H1 (cell line): ENCODE results near the gene CBARP. TPM values are rescaled to one million over a fixed set of nuclear protein-coding genes. Genes with fewer than 3 reads are reported as not detected.

Experiments used
- BCL11A ChIP-seq, 2 experiments: IDR thresholded peaks; one replicate each; pipeline ENCODE4 v1.6.1; 2011; ENCODE audit warnings: low read depth in 2 of 2, low read length in 2 of 2, mild to moderate bottlenecking in 2 of 2
- CEBPB ChIP-seq: IDR thresholded peaks from 2 replicates; pipeline ENCODE4 v1.6.1; 2012; ENCODE audit warnings: low read depth, low read length
- E2F6 ChIP-seq: IDR thresholded peaks from 2 replicates; pipeline ENCODE4 v1.6.1; 2012; ENCODE audit warnings: inconsistent platforms
- EP300 ChIP-seq, 2 experiments: IDR thresholded peaks; 1 replicate in 1 of 2; 2 replicates in 1 of 2; pipeline ENCODE4 v1.6.1; 2011 to 2012; ENCODE audit warnings: low read depth in 2 of 2, low read length in 2 of 2, mild to moderate bottlenecking in 2 of 2, borderline replicate concordance in 1 of 2, inconsistent platforms in 1 of 2, moderate library complexity in 1 of 2
- KDM1A ChIP-seq: fragments of 200-600, 300-600 bp; sonication (generic); IDR thresholded peaks from 2 replicates; pipeline ENCODE4 v1.7.1; 2016; ENCODE audit warnings: mild to moderate bottlenecking, low read length, borderline replicate concordance
- RAD21 ChIP-seq, 2 experiments: IDR thresholded peaks in 1 of 2; conservative IDR thresholded peaks in 1 of 2; 2 replicates each; pipeline ENCODE4 v1.6.1; 2011; ENCODE audit warnings: low read depth in 2 of 2, low read length in 2 of 2, improper control_type of control experiment in 1 of 2, inconsistent platforms in 1 of 2, mild to moderate bottlenecking in 1 of 2, moderate library complexity in 1 of 2
- ZNF274 ChIP-seq: IDR thresholded peaks from 2 replicates; pipeline ENCODE4 v1.7.0; 2012; ENCODE audit warnings: low read length, borderline replicate concordance; ENCODE audit errors: extremely low read depth
- polyA plus RNA-seq, 7 experiments: library from polyadenylated mRNA; depleted of rRNA in 3 of 7; stranded (reverse) in 5 of 7; unstranded in 2 of 7; fragments of >200 nt in 5 of 7; fragments of 200-250 nt in 2 of 7; gene quantifications; 1 replicate in 5 of 7; 2 replicates in 1 of 7; 4 replicates in 1 of 7; pipeline versions ENCODE4 v1.2.1 to v1.2.3, GENCODE V29; 2011 to 2013; ENCODE audit warnings: missing spikeins in 2 of 7, mixed read lengths in 2 of 7
- total RNA-seq: library from RNA; stranded (reverse); fragmentation: NEBNext Ultra II Directional; extraction: Animal tissue kit (Norgen Biotek cat#: 25700); gene quantifications from 2 replicates; pipeline ENCODE4 v1.2.1, GENCODE V29; 2021

CBARP gene
- total and polyA plus RNA-seq, 2 of the 8 experiments (the other 6 are each of a cell fraction or from before 2014, with no cell fraction given): 4.9 to 14.7 TPM

GRCh38 chr19:1286487-1287353 is 48.9 kb upstream of the CBARP start (continued):
- no peak for TF ChIP-seq E2F6
- TF ChIP-seq ZNF274: no peak
- TF ChIP-seq CEBPB: no peak
- TF ChIP-seq BCL11A (IDR thresholded peaks at IDR 0.05; ENCODE audit: low read depth in 2 of 2, low read length in 2 of 2): no peak
- no peak for TF ChIP-seq RAD21 (IDR thresholded peaks at IDR 0.05 in 1 of 2, conservative IDR thresholded peaks at IDR 0.05 in 1 of 2; ENCODE audit: low read depth in 2 of 2, low read length in 2 of 2)
- TF ChIP-seq EP300 (IDR thresholded peaks at IDR 0.05; ENCODE audit: borderline replicate concordance in 1 of 2, low read depth in 2 of 2, low read length in 2 of 2): no peak
- no peak for TF ChIP-seq KDM1A
